Common myeloid progenitor, CD34-positive (primary cell): Measurements from ENCODE around the gene RBPJ.

Experiments used
- CTCF ChIA-PET: fragments of 350-600 bp; sonication (Branson Sonifier 250); formaldehyde crosslinking; loops from one replicate; lab custom pipeline; 2021; ENCODE audit warnings: antibody characterized with exemption; lab: Charles Lee
- POLR2A ChIA-PET: fragments of 350-600 bp; sonication (Branson Sonifier 250); formaldehyde crosslinking; loops from one replicate; lab custom pipeline; 2021; ENCODE audit warnings: antibody characterized with exemption; lab: Charles Lee
- DNase-seq, 3 donors: peaks; one replicate each; pipeline versions ENCODE4 v3.0.0 to v3.0.0-alpha.2; 2013
- H3K27ac ChIP-seq, 2 experiments: 1 replicate in 1 of 2; 2 replicates in 1 of 2; pipeline ENCODE4 v1.7.0; 2013; ENCODE audit warnings: inconsistent platforms in 2 of 2, low read length in 2 of 2, mild to moderate bottlenecking in 2 of 2, low read depth in 1 of 2, moderate library complexity in 1 of 2; ENCODE audit not compliant: severe bottlenecking in 2 of 2, insufficient read depth in 1 of 2, poor library complexity in 1 of 2
- H3K27me3 ChIP-seq, 5 experiments: replicated peaks in 2 of 5; 1 replicate in 3 of 5; 2 replicates in 2 of 5; pipeline versions ENCODE4 v1.6.1 to v1.7.0; 2013; ENCODE audit warnings: low read length in 4 of 5, mild to moderate bottlenecking in 2 of 5, moderate library complexity in 2 of 5, inconsistent platforms in 1 of 5; ENCODE audit not compliant: insufficient read depth in 5 of 5, control insufficient read depth in 4 of 5
- H3K36me3 ChIP-seq, 4 experiments: 1 replicate in 2 of 4; 2 replicates in 2 of 4; pipeline versions ENCODE4 v1.6.1 to v1.7.0; 2013; ENCODE audit warnings: low read length in 3 of 4, control low read depth in 1 of 4, mild to moderate bottlenecking in 1 of 4; ENCODE audit not compliant: control insufficient read depth in 4 of 4, insufficient read depth in 4 of 4
- H3K4me1 ChIP-seq, 4 experiments: 1 replicate in 3 of 4; 2 replicates in 1 of 4; pipeline versions ENCODE4 v1.6.1 to v1.7.1; 2013; ENCODE audit warnings: low read length in 3 of 4, mild to moderate bottlenecking in 3 of 4, control low read depth in 1 of 4, inconsistent platforms in 1 of 4, moderate library complexity in 1 of 4; ENCODE audit not compliant: control insufficient read depth in 4 of 4, insufficient read depth in 4 of 4; ENCODE audit errors: control extremely low read depth in 1 of 4
- H3K4me3 ChIP-seq, 7 experiments: 1 replicate in 4 of 7; 2 replicates in 3 of 7; pipeline versions ENCODE4 v1.5.1 to v1.7.0; 2013; ENCODE audit warnings: mild to moderate bottlenecking in 7 of 7, low read length in 6 of 7, moderate library complexity in 6 of 7, inconsistent platforms in 2 of 7, low read depth in 2 of 7, control low read depth in 1 of 7; ENCODE audit not compliant: insufficient read depth in 4 of 7, control insufficient read depth in 1 of 7; ENCODE audit errors: extremely low read depth in 1 of 7
- H3K9me3 ChIP-seq, 5 experiments: 1 replicate in 4 of 5; 2 replicates in 1 of 5; pipeline versions ENCODE4 v1.6.1 to v1.7.1; 2013; ENCODE audit warnings: low read length in 4 of 5, mild to moderate bottlenecking in 2 of 5, inconsistent platforms in 1 of 5, low read depth in 1 of 5, moderate library complexity in 1 of 5; ENCODE audit not compliant: control insufficient read depth in 4 of 5, insufficient read depth in 2 of 5; ENCODE audit errors: control extremely low read depth in 1 of 5
- WGBS: methylation state at CpG from one replicate; pipeline ENCODE4 v1.1.5; 2013; ENCODE audit not compliant: insufficient coverage; 5-methylcytosine and 5-hydroxymethylcytosine counted together

The RBPJ gene

GRCh38 chr4:26360864-26361263, 40.0 kb downstream of the RBPJ start:
- H3K4me3 ChIP-seq: no peak overlapping the region

GRCh38 chr4:26361297-26361696, 40.5 kb downstream of the RBPJ start:
- H3K4me1 ChIP-seq: peaks cover 0 to 5% (median 0%) of the 10 kb centered on the region in 4 experiments
- no peaks in the 10 kb centered on the region for H3K36me3 ChIP-seq
- DNase-seq: no peak
- H3K9me3 ChIP-seq: no peaks in the 10 kb centered on the region
- H3K27me3 ChIP-seq: no peaks in the 10 kb centered on the region
- POLR2A ChIA-PET: interaction anchor here (1.1 kb wide), 1 partner anchor 11 kb away, joined by 3 read pairs; no protein-coding TSS in a partner anchor
- no peak overlapping the region for H3K4me3 ChIP-seq
- CTCF ChIA-PET: interaction anchor here (1.2 kb wide), 1 partner anchor 12 kb away, joined by 3 read pairs; no protein-coding TSS in a partner anchor
- no peak overlapping the region for H3K27ac ChIP-seq
- no CpG with 5 or more reads among the region's 2 CpGs for WGBS

More at GRCh38 chr4:26360864-26361263, 40.0 kb downstream of the RBPJ start:
- no peak for DNase-seq
- Histone ChIP-seq H3K36me3 (no peaks in the 10 kb centered on the region), H3K27ac (no peak overlapping the region), H3K27me3 (no peaks in the 10 kb centered on the region), H3K4me1 (peaks cover 0 to 8% (median 3%) of the 10 kb centered on the region in 4 experiments), H3K9me3 (no peaks in the 10 kb centered on the region)
- 60% methylated on average over 2 of the region's 5 CpGs for WGBS
- ChIA-PET POLR2A (interaction anchor here (0.6 to 1.1 kb wide), 2 partner anchors 12 to 1352 kb away, joined by 3 to 4 read pairs; no protein-coding TSS in a partner anchor), CTCF (interaction anchor here (1.2 kb wide), 1 partner anchor 12 kb away, joined by 3 read pairs; no protein-coding TSS in a partner anchor)

GRCh38 chr4:26362745-26363439, 42.1 kb downstream of the RBPJ start:
- no peak for DNase-seq
- CTCF ChIA-PET: interaction anchor here (0.8 kb wide), 1 partner anchor 10 kb away, joined by 3 read pairs; no protein-coding TSS in a partner anchor
- no peaks in the 10 kb centered on the region for H3K36me3 ChIP-seq
- H3K4me3 ChIP-seq: no peak overlapping the region
- peaks cover 0 to 5% (median 0%) of the 10 kb centered on the region in 4 experiments for H3K4me1 ChIP-seq
- no peak overlapping the region for H3K27ac ChIP-seq
- H3K27me3 ChIP-seq: peaks cover 0 to under 1% (median 0%) of the 10 kb centered on the region in 5 experiments
- POLR2A ChIA-PET: no interaction called here
- no peaks in the 10 kb centered on the region for H3K9me3 ChIP-seq
- WGBS: 97% methylated on average over 9 of the region's 9 CpGs

GRCh38 chr4:26365537-26366150, 44.8 kb downstream of the RBPJ start:
- CTCF ChIA-PET: interaction anchor here (1.0 kb wide), 1 partner anchor 38 kb away, joined by 3 read pairs; no protein-coding TSS in a partner anchor
- Histone ChIP-seq H3K36me3 (peaks cover 0 to 4% (median 1%) of the 10 kb centered on the region in 4 experiments), H3K9me3 (no peaks in the 10 kb centered on the region), H3K27me3 (peaks cover 0 to 16% (median 0%) of the 10 kb centered on the region in 5 experiments), H3K4me1 (peaks cover 0 to 5% (median 0%) of the 10 kb centered on the region in 4 experiments), H3K27ac (no peak overlapping the region), H3K4me3 (no peak overlapping the region)
- no CpG with 5 or more reads among the region's 1 CpG for WGBS
- POLR2A ChIA-PET: no interaction called here
- no peak for DNase-seq

- POLR2A ChIA-PET: no interaction called here
- H3K27ac ChIP-seq: no peak overlapping the region
- peaks cover 0 to 16% (median 0%) of the 10 kb centered on the region in 5 experiments for H3K27me3 ChIP-seq
- CTCF ChIA-PET: no interaction called here
- no peak overlapping the region for H3K4me3 ChIP-seq
- no peaks in the 10 kb centered on the region for H3K9me3 ChIP-seq
- H3K4me1 ChIP-seq: peaks cover 3 to 14% (median 7%) of the 10 kb centered on the region in 4 experiments
- peaks cover 0 to 4% (median 1%) of the 10 kb centered on the region in 4 experiments for H3K36me3 ChIP-seq
- DNase-seq: no peak
- 100% methylated on average over 1 of the region's 1 CpG for WGBS
Measured at GRCh38 chr4:26367811-26368210, 47.0 kb downstream of the RBPJ start.

- Histone ChIP-seq H3K36me3 (peaks cover 0 to 4% (median 1%) of the 10 kb centered on the region in 4 experiments), H3K4me3 (no peak overlapping the region), H3K27me3 (peaks cover 0 to 16% (median 0%) of the 10 kb centered on the region in 5 experiments), H3K4me1 (peaks cover 9 to 23% (median 14%) of the 10 kb centered on the region in 4 experiments), H3K9me3 (no peaks in the 10 kb centered on the region), H3K27ac (no peak overlapping the region)
- ChIA-PET POLR2A (interaction anchor here (0.5 kb wide), 1 partner anchor 601 kb away, joined by 3 read pairs; no protein-coding TSS in a partner anchor), CTCF (no interaction called here)
- DNase-seq: no peak
Measured at GRCh38 chr4:26368685-26369084, 47.9 kb downstream of the RBPJ start.
